Heart right ventricle (tissue), 16 donors: ENCODE data around the gene TTLL4. TPM values are rescaled to one million over a fixed set of nuclear protein-coding genes. Genes with fewer than 3 reads are reported as not detected.
A peak's percentile ranks its signal among the peaks of the same experiment; 100 is the strongest.

Experiments used
- ATAC-seq, 8 donors: fragments of 200-7000 bp; cut with Tn5 transposase; one replicate each; pipeline ENCODE4 v1.9.1; 2020; ENCODE audit warnings: mild to moderate bottlenecking in 8 of 8, moderate library complexity in 8 of 8, moderate number of reproducible peaks in 1 of 8
- DNase-seq, 2 donors: peaks; one replicate each; pipeline ENCODE4 v3.0.0-alpha.2; 2020
- H3K27ac ChIP-seq, 10 donors: fragments of 200-600 bp; sonication (generic) in 2 of 10; one replicate each; pipeline versions ENCODE4 v1.5.0 to v1.8.0; 2020 to 2022; ENCODE audit warnings: mild to moderate bottlenecking in 3 of 10
- H3K27me3 ChIP-seq, 7 donors: fragments of 200-600 bp; one replicate each; pipeline ENCODE4 v1.8.0; 2021 to 2022; ENCODE audit warnings: mild to moderate bottlenecking in 2 of 7
- H3K36me3 ChIP-seq, 9 donors: fragments of 200-600 bp; sonication (generic) in 1 of 9; one replicate each; pipeline versions ENCODE4 v1.5.0 to v1.8.0; 2020 to 2022; ENCODE audit warnings: mild to moderate bottlenecking in 2 of 9
- H3K4me1 ChIP-seq, 9 donors: fragments of 200-600 bp; sonication (generic) in 1 of 9; one replicate each; pipeline versions ENCODE4 v1.5.0 to v1.8.0; 2020 to 2022; ENCODE audit warnings: mild to moderate bottlenecking in 4 of 9
- H3K4me3 ChIP-seq, 10 donors: fragments of 200-600 bp; sonication (generic) in 2 of 10; one replicate each; pipeline versions ENCODE4 v1.5.0 to v1.8.0; 2020 to 2022; ENCODE audit warnings: mild to moderate bottlenecking in 7 of 10, moderate library complexity in 2 of 10
- H3K9me3 ChIP-seq, 11 donors: fragments of 200-600 bp in 10 of 11; sonication (generic) in 2 of 11; one replicate each; pipeline versions ENCODE4 v1.5.0 to v1.8.0; 2013 to 2022; ENCODE audit warnings: mild to moderate bottlenecking in 2 of 11, control low read depth in 1 of 11, moderate library complexity in 1 of 11
- WGBS, 2 donors: extraction: QIAGEN DNeasy Blood & Tissue Kit; methylation state at CpG; one replicate each; pipeline ENCODE4 v1.1.7; 2013; ENCODE audit warnings: inconsistent platforms in 1 of 2; 5-methylcytosine and 5-hydroxymethylcytosine counted together
- intact Hi-C, 10 donors: fragments of 100-400 bp; cut with DNase I; formaldehyde crosslinking; loops; one replicate each; pipeline versions ENCODE4 v1.11.1 to v1.14.2; 2022
- polyA plus RNA-seq, 2 donors: library from polyadenylated mRNA; stranded (reverse); fragments of 200-250 nt; gene quantifications; one replicate each; pipeline ENCODE4 v1.2.3, GENCODE V29; 2013
- total RNA-seq, 10 donors: library from RNA; stranded (reverse); fragmentation: NEBNext Ultra II Directional in 3 of 10; extraction: Animal tissue kit (Norgen Biotek cat#: 25700) in 3 of 10; gene quantifications; one replicate each; pipeline versions ENCODE4 v1.2.1 to v1.2.4, GENCODE V29; 2021 to 2023
- TF ChIP-seq, protein P1 (sequence below), 9 donors: fragments of 200-600 bp; sonication (generic) in 2 of 9; IDR thresholded peaks; one replicate each; pipeline versions ENCODE4 v1.5.0 to v1.8.0; 2021 to 2022; ENCODE audit warnings: antibody characterized with exemption in 9 of 9, mild to moderate bottlenecking in 5 of 9, moderate library complexity in 1 of 9
- donor health status: Arrhythmogenic right ventricular cardiomyopathy.
- donor health status: ischemic (EF 13 %, LVEDD 7.1; RV severe dilation, severe dysfunction).
- donor health status: healthy with polysubstance abuse.
- donor health status: DM: no; HTN: yes; CAD: no.
- donor health status: DM: no; HTN: no; CAD: no.
- donor health status: ischemic (EF 25% LVEDD 6.9; RV normal size, moderate dysfunction).
- donor health status: ischemic (EF 25% LVEDD 5.7; RV mildly dilated, moderate dysfunction).
- donor health status: healthy.
- donor health status: DM: yes; HTN: yes; CAD: no.
- donor health status: Ischemic cardiomyopathy.
- donor health status: ischemic (EF 35%, LVEDD 5.7; RV mildly dilated, moderate dysfunction).
- donor health status: nonischemic (EF 11% LVEDD 7.7; RV severe dilation, severe dysfunction).
- donor health status: DM: yes; HTN: yes; CAD: no.
- donor health status: PGD.
- donor health status: ischemic (EF 29% LVEDD 5.4; RV normal size, mild dysfunction).
- donor health status: nonischemic (EF 23%, LVEDD 6.1; RV moderate dilation, normal function).

TTLL4 gene
- total and polyA plus RNA-seq, 12 donors: 4.3 to 10.3 (median 6.6) TPM

DNA sequence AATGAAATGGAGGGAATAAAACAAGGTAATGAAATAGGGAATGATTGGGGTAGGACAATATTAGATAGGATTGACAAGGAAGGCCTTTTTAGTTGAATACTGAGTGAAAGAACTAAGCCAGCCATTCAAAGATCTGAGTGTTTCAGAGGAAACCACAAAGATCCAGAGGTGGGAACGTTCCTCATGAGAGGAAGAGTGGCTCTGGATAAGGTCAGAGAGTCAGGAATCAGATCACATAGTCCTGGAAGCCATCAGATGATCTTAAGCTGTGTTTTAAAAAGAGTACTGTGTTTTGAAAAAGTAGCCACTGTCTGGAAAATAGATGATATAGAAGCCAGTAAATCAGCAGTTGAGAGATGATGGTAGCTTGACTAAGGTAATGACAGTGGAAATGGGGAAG lies 11.8 kb downstream of the TTLL4 start:
- peaks cover 0 to 10% (median 0%) of the 10 kb centered on the region in 9 donors for H3K36me3 ChIP-seq
- WGBS, 2 donors: 23 to 49% methylated on average over 1 of the region's 1 CpG
- TF ChIP-seq, protein P1, sequence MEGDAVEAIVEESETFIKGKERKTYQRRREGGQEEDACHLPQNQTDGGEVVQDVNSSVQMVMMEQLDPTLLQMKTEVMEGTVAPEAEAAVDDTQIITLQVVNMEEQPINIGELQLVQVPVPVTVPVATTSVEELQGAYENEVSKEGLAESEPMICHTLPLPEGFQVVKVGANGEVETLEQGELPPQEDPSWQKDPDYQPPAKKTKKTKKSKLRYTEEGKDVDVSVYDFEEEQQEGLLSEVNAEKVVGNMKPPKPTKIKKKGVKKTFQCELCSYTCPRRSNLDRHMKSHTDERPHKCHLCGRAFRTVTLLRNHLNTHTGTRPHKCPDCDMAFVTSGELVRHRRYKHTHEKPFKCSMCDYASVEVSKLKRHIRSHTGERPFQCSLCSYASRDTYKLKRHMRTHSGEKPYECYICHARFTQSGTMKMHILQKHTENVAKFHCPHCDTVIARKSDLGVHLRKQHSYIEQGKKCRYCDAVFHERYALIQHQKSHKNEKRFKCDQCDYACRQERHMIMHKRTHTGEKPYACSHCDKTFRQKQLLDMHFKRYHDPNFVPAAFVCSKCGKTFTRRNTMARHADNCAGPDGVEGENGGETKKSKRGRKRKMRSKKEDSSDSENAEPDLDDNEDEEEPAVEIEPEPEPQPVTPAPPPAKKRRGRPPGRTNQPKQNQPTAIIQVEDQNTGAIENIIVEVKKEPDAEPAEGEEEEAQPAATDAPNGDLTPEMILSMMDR (IDR thresholded peaks at IDR 0.05): no peak
- H3K4me3 ChIP-seq: no peak overlapping the region
- peak overlapping the region in 1 of 10 donors; percentile 7 for H3K27ac ChIP-seq
- intact Hi-C loops: loop anchor here in 1 of 10 donors (10.0 kb wide), 1 partner anchor 122 kb away; no protein-coding TSS in a partner anchor
- H3K27me3 ChIP-seq: no peaks in the 10 kb centered on the region
- peaks cover 0 to 31% (median 7%) of the 10 kb centered on the region in 11 donors for H3K9me3 ChIP-seq
- H3K4me1 ChIP-seq: peaks cover 0 to 12% (median 0%) of the 10 kb centered on the region in 9 donors
- ATAC-seq (no peak), DNase-seq (no peak)

DNA sequence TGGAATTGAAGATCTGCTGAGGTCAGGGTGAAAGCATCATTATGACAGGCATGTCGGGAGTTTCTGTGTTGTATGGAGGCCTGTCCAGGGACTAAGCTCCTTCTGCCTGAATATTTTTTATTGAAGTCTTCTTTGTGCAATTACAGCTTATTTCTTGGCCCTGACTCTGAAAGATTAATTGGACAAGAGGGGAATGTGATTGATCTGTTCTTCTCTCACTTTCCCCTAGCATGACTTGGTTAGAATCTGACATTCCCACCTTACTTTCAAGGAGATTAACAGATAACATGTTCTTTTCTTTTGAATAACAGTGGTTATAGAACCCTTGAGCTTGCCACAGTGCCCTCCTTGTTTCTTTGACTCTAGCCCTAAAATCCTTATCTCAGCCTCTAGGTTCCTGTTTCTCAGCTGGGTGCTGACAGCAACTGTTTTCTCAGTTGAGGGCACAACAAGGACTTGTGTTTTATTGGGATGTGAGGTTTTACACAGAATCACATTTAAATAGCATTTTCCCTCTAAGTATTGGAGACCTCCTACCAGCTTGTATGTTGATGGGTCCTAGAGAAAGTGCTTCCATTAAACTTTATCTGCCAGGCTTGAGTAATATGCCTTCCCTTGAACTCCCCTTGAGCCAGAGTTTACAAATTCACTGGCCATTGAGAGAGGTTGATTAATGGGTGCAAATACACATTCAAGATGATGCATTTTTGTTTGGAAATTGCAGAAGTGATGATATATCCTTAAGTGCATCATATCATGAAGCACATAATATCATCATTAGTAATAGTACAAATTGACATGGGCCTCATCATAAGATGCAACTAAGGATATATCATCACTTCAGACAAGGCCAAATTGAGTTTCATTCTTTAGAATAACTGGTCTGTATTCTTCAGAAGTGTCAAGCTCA lies 12.5 kb downstream of the TTLL4 start:
- H3K36me3 ChIP-seq: peaks cover 0 to 14% (median 0%) of the 10 kb centered on the region in 9 donors
- no peak overlapping the region for H3K4me3 ChIP-seq
- intact Hi-C loops: loop anchor here in 1 of 10 donors (10.0 kb wide), 1 partner anchor 122 kb away; no protein-coding TSS in a partner anchor
- no peaks in the 10 kb centered on the region for H3K27me3 ChIP-seq
- ATAC-seq (no peak), DNase-seq (no peak)
- WGBS, 2 donors: 50 to 63% methylated on average over 1 of the region's 1 CpG
- H3K9me3 ChIP-seq: peaks cover 0 to 37% (median 7%) of the 10 kb centered on the region in 11 donors
- peaks cover 0 to 11% (median 0%) of the 10 kb centered on the region in 9 donors for H3K4me1 ChIP-seq
- peak overlapping the region in 1 of 10 donors; percentile 7 for H3K27ac ChIP-seq
- TF ChIP-seq, protein P1 (IDR thresholded peaks at IDR 0.05): no peak

DNA sequence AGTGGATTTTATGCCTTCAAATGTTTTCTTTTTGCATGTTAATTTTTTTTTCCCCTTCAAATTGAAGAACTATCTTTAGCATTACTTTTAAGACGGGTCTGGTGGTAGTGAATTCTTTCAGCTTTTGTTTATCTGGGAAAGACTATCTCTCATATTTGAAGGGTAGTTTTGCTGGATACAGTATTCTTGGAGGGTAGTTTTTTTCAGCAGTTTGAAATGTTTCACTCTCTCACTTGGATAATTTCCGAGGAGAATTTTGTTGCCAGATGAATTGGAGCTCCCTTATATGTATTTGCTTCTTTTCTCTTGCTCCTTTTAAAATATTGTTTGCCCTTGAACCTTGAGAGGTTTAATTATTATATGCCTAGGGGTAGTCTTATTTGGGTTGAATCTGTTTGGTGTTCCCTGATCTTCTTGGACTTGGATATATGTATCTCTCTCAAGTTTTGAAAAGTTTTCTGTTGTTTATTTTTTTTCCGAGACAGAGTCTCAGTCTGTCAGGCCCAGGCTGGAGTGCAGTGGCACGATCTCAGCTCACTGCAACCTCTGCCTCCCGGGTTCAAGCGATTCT lies 15.5 kb downstream of the TTLL4 start:
- no peak for DNase-seq
- ATAC-seq: no peak
- Histone ChIP-seq H3K27me3 (no peaks in the 10 kb centered on the region), H3K36me3 (peaks cover 0 to 19% (median 0%) of the 10 kb centered on the region in 9 donors), H3K4me3 (no peak overlapping the region), H3K27ac (no peak overlapping the region), H3K9me3 (peaks cover 0 to 37% (median 7%) of the 10 kb centered on the region in 11 donors), H3K4me1 (peaks cover 0 to 23% (median 0%) of the 10 kb centered on the region in 9 donors)
- 96 to 99% methylated on average over 6 of the region's 6 CpGs for WGBS, 2 donors
- intact Hi-C loops: loop anchor here in 2 of 10 donors (5.0 to 10.0 kb wide), 2 partner anchors 119 to 121 kb away; no protein-coding TSS in a partner anchor
- TF ChIP-seq, protein P1 (IDR thresholded peaks at IDR 0.05): no peak

DNA sequence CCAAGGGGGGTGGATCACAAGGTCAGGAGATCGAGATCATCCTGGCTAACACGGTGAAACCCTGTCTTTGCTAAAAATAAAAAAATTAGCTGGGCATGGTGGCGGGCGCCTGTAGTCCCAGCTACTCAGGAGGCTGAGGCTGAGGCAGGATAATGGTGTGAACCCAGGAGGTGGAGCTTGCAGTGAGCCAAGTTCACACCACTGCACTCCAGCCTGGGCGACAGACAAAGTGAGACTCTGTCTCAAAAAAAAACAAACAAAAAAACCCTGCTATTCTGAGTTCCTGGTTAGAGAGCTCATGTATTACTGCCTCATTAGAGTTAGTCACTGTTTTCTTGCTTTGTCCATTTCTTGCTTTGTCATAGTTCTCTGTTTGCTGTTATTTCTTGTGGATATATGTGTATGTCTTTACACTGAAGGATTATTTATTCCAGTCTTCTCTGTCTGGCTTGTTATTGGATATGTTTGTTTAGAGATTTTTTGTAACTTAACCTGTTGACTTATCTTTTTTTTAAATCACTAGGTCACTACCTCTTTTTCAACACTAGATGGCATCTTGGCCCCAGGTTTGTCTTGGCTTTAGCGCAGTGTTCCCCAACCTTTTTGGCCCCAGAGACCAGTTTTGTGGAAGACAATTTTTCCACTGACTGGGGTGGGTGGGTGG lies 17.0 kb downstream of the TTLL4 start:
- Histone ChIP-seq H3K4me3 (no peak overlapping the region), H3K27ac (no peak overlapping the region), H3K27me3 (no peaks in the 10 kb centered on the region), H3K36me3 (peaks cover 0 to 19% (median 0%) of the 10 kb centered on the region in 9 donors), H3K9me3 (peaks cover 0 to 37% (median 7%) of the 10 kb centered on the region in 11 donors), H3K4me1 (peaks cover 0 to 38% (median 3%) of the 10 kb centered on the region in 9 donors)
- no peak for ATAC-seq
- intact Hi-C loops: loop anchor here in 2 of 10 donors (5.0 to 10.0 kb wide), 2 partner anchors 117 to 120 kb away; no protein-coding TSS in a partner anchor
- TF ChIP-seq, protein P1 (IDR thresholded peaks at IDR 0.05): peak in 6 of 9 donors; percentile 7 to 48 (median 24)
- 95 to 96% methylated on average over 6 of the region's 6 CpGs for WGBS, 2 donors
- no peak for DNase-seq
